Non-pigmented ciliary epithelial cell (primary cell): ENCODE measurements around the gene PI16.
"Not testable (repeated sequence)": the region's sequence is repeated elsewhere in the genome, so short reads cannot be mapped to it uniquely, and the experiment has no call there.

Experiments
- DNase-seq: peaks from one replicate; pipeline ENCODE4 v3.0.0-alpha.2; 2010; ENCODE audit warnings: low read depth

The PI16 gene

GRCh38 chr6:36976007-36976264 lies 21.4 kb downstream of the PI16 start:
- DNase-seq, result no peak

- DNase-seq, result no peak
Observed at GRCh38 chr6:36976509-36976908, 22.0 kb downstream of the PI16 start.

- DNase-seq, result no peak
Observed at GRCh38 chr6:36976931-36977330, 22.4 kb downstream of the PI16 start.

- DNase-seq, result no peak
Observed at GRCh38 chr6:36977470-36977941, 23.0 kb downstream of the PI16 start.

- DNase-seq, result no peak
Observed at GRCh38 chr6:36978421-36979346, 24.1 kb downstream of the PI16 start.

- no peak for DNase-seq
Observed at GRCh38 chr6:36979347-36979742, 24.8 kb downstream of the PI16 start.

- DNase-seq, result no peak
Observed at GRCh38 chr6:36980129-36980528, 25.6 kb downstream of the PI16 start.

GRCh38 chr6:36980876-36981619 lies 26.5 kb downstream of the PI16 start:
- DNase-seq, result no peak

GRCh38 chr6:36983538-36983937 lies 29.0 kb downstream of the PI16 start:
- no peak for DNase-seq

GRCh38 chr6:36984581-36985416 lies 30.3 kb downstream of the PI16 start:
- DNase-seq, result peak; percentile 23

GRCh38 chr6:36985417-36985807 lies 30.9 kb downstream of the PI16 start:
- no peak for DNase-seq

- peak; percentile 41 for DNase-seq
Observed at GRCh38 chr6:36985808-36986703, 31.5 kb downstream of the PI16 start, which contains the start of gene MTCH1. Gene MTCH1, minus strand, starts transcription at chr6:36986196. Its CDS starts 23 bp downstream, at chr6:36986173.

- no peak for DNase-seq
Observed at GRCh38 chr6:36986704-36987047, 32.1 kb downstream of the PI16 start.

GRCh38 chr6:36989264-36989663 lies 34.7 kb downstream of the PI16 start:
- no peak for DNase-seq

GRCh38 chr6:36990401-36990800 lies 35.9 kb downstream of the PI16 start:
- not testable (repeated sequence) for DNase-seq

GRCh38 chr6:36997811-36998722 lies 43.5 kb downstream of the PI16 start:
- DNase-seq, result no peak

- DNase-seq, result no peak
Observed at GRCh38 chr6:36998723-36999038, 44.1 kb downstream of the PI16 start.

GRCh38 chr6:36999061-36999750 lies 44.7 kb downstream of the PI16 start:
- no peak for DNase-seq

GRCh38 chr6:36999751-37000125 lies 45.2 kb downstream of the PI16 start:
- no peak for DNase-seq
